GM23338 (cell line): ENCODE results near the gene LINGO4. TPM values are rescaled to one million over a fixed set of nuclear protein-coding genes. Genes with fewer than 3 reads are reported as not detected.

Experiments
- ATAC-seq: fragments of 200-7000 bp; cut with Tn5 transposase; 3 replicates; pipeline ENCODE4 v1.9.1; 2020
- DNase-seq: peaks from one replicate; pipeline ENCODE4 v3.0.0-alpha.2; 2015; ENCODE audit warnings: low spot score
- H2AFZ ChIP-seq: fragments of 200-600 bp; sonication (generic); 2 replicates; pipeline ENCODE4 v1.8.0; 2016; ENCODE audit warnings: antibody characterized with exemption, mild to moderate bottlenecking, moderate library complexity
- H3F3A ChIP-seq: fragments of 200-600 bp; sonication (generic); replicated peaks from 2 replicates; pipeline ENCODE4 v1.8.0; 2017; ENCODE audit warnings: antibody characterized with exemption, mixed run types, low read depth
- H3K27ac ChIP-seq: fragments of 200-600 bp; sonication (generic); 2 replicates; pipeline ENCODE4 v1.6.1; 2016; ENCODE audit warnings: low read depth
- H3K27me3 ChIP-seq: fragments of 200-600 bp; sonication (generic); 2 replicates; pipeline ENCODE4 v1.8.0; 2016; ENCODE audit warnings: mild to moderate bottlenecking, mixed run types, moderate library complexity; ENCODE audit not compliant: insufficient read depth
- H3K36me3 ChIP-seq: fragments of 200-600 bp; sonication (generic); 2 replicates; pipeline ENCODE4 v1.8.0; 2016; ENCODE audit warnings: mild to moderate bottlenecking; ENCODE audit not compliant: insufficient read depth
- H3K4me1 ChIP-seq: fragments of 200-600 bp; sonication (generic); 2 replicates; pipeline ENCODE4 v1.8.0; 2016; ENCODE audit warnings: mild to moderate bottlenecking, moderate library complexity; ENCODE audit not compliant: insufficient read depth
- H3K4me2 ChIP-seq: fragments of 200-600 bp; sonication (generic); 2 replicates; pipeline ENCODE4 v1.7.1; 2017; ENCODE audit warnings: mixed run types
- H3K4me3 ChIP-seq: fragments of 200-600 bp; sonication (generic); 2 replicates; pipeline ENCODE4 v1.6.1; 2016; ENCODE audit warnings: mixed run types
- H3K79me2 ChIP-seq: fragments of 200-600 bp; sonication (generic); replicated peaks from 2 replicates; pipeline ENCODE4 v1.8.0; 2017; ENCODE audit warnings: mild to moderate bottlenecking; ENCODE audit not compliant: insufficient read depth
- H3K9me2 ChIP-seq: fragments of 200-600 bp; sonication (generic); 2 replicates; pipeline ENCODE4 v1.8.0; 2017; ENCODE audit not compliant: insufficient read depth
- H4K20me1 ChIP-seq: fragments of 200-600 bp; sonication (generic); replicated peaks from 2 replicates; pipeline ENCODE4 v1.8.0; 2017; ENCODE audit warnings: mild to moderate bottlenecking; ENCODE audit not compliant: insufficient read depth
- H3K27ac Mint-ChIP-seq: 2 replicates; pipeline ENCODE4 v1.8.0; 2020; ENCODE audit warnings: inconsistent platforms, mild to moderate bottlenecking, moderate library complexity, mixed read lengths
- H3K27me3 Mint-ChIP-seq: 3 replicates; pipeline ENCODE4 v1.8.0; 2022; ENCODE audit warnings: low read depth, mild to moderate bottlenecking, moderate library complexity, mixed read lengths, inconsistent platforms; ENCODE audit not compliant: insufficient read depth, poor library complexity
- H3K36me3 Mint-ChIP-seq: 3 replicates; pipeline ENCODE4 v1.8.0; 2021; ENCODE audit warnings: low read depth, mild to moderate bottlenecking, inconsistent platforms, moderate library complexity, mixed read lengths
- H3K4me1 Mint-ChIP-seq: 3 replicates; pipeline ENCODE4 v1.8.0; 2020; ENCODE audit warnings: mild to moderate bottlenecking, inconsistent platforms, mixed read lengths
- H3K4me3 Mint-ChIP-seq: 3 replicates; pipeline ENCODE4 v1.8.0; 2021; ENCODE audit warnings: moderate library complexity, mild to moderate bottlenecking, inconsistent platforms, mixed read lengths
- H3K9me3 Mint-ChIP-seq: 3 replicates; pipeline ENCODE4 v1.8.0; 2020; ENCODE audit warnings: moderate library complexity, mild to moderate bottlenecking, inconsistent platforms, mixed read lengths
- EZH2 ChIP-seq: fragments of 200-600 bp; sonication (generic); IDR thresholded peaks from one replicate; pipeline ENCODE4 v1.8.0; 2017; ENCODE audit warnings: antibody characterized with exemption, mild to moderate bottlenecking, low read depth; ENCODE audit not compliant: unreplicated experiment
- JUNB ChIP-seq: IDR thresholded peaks from one replicate; pipeline ENCODE4 v1.6.1; 2016; ENCODE audit warnings: antibody characterized with exemption; ENCODE audit not compliant: unreplicated experiment
- NANOG ChIP-seq: IDR thresholded peaks from 2 replicates; pipeline ENCODE4 v1.6.1; 2016; ENCODE audit warnings: antibody characterized with exemption, borderline replicate concordance
- POLR2AphosphoS5 ChIP-seq: IDR thresholded peaks from 2 replicates; pipeline ENCODE4 v1.6.1; 2016; ENCODE audit warnings: antibody characterized with exemption, low read depth
- STAT1 ChIP-seq: IDR thresholded peaks from one replicate; pipeline ENCODE4 v1.6.1; 2016; ENCODE audit warnings: antibody characterized with exemption; ENCODE audit not compliant: unreplicated experiment
- ZNF114 ChIP-seq: fragments of 250-450 bp; sonication (Bioruptor Pico); IDR thresholded peaks from 2 replicates; pipeline ENCODE4 v1.5.0; 2020; ENCODE audit warnings: mild to moderate bottlenecking, moderate library complexity
- ZNF331 ChIP-seq: fragments of 250-450 bp; sonication (Bioruptor Pico); IDR thresholded peaks from 2 replicates; pipeline ENCODE4 v1.5.0; 2020; ENCODE audit warnings: low read depth, mild to moderate bottlenecking, moderate library complexity
- ZNF462 ChIP-seq: fragments of 250-450 bp; sonication (Bioruptor Pico); IDR thresholded peaks from 2 replicates; pipeline ENCODE4 v1.5.0; 2020; ENCODE audit warnings: mild to moderate bottlenecking, moderate library complexity
- polyA plus RNA-seq: library from polyadenylated mRNA; unstranded; fragments of >200 nt; fragmentation: Nextera tagmentation; extraction: Ambion mirVana; gene quantifications from 2 replicates; pipeline ENCODE4 v1.2.1, GENCODE V29; 2016
- total RNA-seq: library from RNA; depleted of rRNA; stranded (reverse); fragments of >200 nt; shearing (Covaris generic); gene quantifications from 2 replicates; pipeline ENCODE4 v1.2.3, GENCODE V29; 2014
- TF ChIP-seq, protein P1 (sequence below): IDR thresholded peaks from 2 replicates; pipeline ENCODE4 v1.6.1; 2016; ENCODE audit warnings: antibody characterized with exemption
- TF ChIP-seq, protein P2 (sequence below): IDR thresholded peaks from one replicate; pipeline ENCODE4 v1.6.1; 2018; ENCODE audit warnings: antibody characterized with exemption; ENCODE audit not compliant: unreplicated experiment

LINGO4 gene
- total and polyA plus RNA-seq, 2 experiments from 2014 or later, result not detected

- TF ChIP-seq EZH2 (no peak), ZNF462 (CRISPR knock-in tag) (no peak), NANOG (no peak), ZNF331 (CRISPR knock-in tag) (no peak), JUNB (no peak), ZNF114 (CRISPR knock-in tag) (no peak), POLR2AphosphoS5 (no peak), STAT1 (no peak)
- TF ChIP-seq, protein P1, sequence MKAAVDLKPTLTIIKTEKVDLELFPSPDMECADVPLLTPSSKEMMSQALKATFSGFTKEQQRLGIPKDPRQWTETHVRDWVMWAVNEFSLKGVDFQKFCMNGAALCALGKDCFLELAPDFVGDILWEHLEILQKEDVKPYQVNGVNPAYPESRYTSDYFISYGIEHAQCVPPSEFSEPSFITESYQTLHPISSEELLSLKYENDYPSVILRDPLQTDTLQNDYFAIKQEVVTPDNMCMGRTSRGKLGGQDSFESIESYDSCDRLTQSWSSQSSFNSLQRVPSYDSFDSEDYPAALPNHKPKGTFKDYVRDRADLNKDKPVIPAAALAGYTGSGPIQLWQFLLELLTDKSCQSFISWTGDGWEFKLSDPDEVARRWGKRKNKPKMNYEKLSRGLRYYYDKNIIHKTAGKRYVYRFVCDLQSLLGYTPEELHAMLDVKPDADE, result no peak
- TF ChIP-seq, protein P2, sequence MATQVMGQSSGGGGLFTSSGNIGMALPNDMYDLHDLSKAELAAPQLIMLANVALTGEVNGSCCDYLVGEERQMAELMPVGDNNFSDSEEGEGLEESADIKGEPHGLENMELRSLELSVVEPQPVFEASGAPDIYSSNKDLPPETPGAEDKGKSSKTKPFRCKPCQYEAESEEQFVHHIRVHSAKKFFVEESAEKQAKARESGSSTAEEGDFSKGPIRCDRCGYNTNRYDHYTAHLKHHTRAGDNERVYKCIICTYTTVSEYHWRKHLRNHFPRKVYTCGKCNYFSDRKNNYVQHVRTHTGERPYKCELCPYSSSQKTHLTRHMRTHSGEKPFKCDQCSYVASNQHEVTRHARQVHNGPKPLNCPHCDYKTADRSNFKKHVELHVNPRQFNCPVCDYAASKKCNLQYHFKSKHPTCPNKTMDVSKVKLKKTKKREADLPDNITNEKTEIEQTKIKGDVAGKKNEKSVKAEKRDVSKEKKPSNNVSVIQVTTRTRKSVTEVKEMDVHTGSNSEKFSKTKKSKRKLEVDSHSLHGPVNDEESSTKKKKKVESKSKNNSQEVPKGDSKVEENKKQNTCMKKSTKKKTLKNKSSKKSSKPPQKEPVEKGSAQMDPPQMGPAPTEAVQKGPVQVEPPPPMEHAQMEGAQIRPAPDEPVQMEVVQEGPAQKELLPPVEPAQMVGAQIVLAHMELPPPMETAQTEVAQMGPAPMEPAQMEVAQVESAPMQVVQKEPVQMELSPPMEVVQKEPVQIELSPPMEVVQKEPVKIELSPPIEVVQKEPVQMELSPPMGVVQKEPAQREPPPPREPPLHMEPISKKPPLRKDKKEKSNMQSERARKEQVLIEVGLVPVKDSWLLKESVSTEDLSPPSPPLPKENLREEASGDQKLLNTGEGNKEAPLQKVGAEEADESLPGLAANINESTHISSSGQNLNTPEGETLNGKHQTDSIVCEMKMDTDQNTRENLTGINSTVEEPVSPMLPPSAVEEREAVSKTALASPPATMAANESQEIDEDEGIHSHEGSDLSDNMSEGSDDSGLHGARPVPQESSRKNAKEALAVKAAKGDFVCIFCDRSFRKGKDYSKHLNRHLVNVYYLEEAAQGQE, result no peak
- DNase-seq, result no peak
- no peak for ATAC-seq
- Histone ChIP-seq H3K4me3 (peak overlapping the region; percentile 97), H4K20me1 (no peaks in the 10 kb centered on the region), H3K27me3 (no peaks in the 10 kb centered on the region), H3K27ac (peak overlapping the region; percentile 90), H3F3A (no peaks in the 10 kb centered on the region), H2AFZ (peak overlapping the region; percentile 90), H3K4me2 (peak overlapping the region; percentile 89), H3K79me2 (peaks cover 9% of the 10 kb centered on the region), H3K9me2 (no peaks in the 10 kb centered on the region), H3K4me1 (peaks cover 5% of the 10 kb centered on the region; the same call in 1 of the 2 replicates), H3K36me3 (peaks cover 23% of the 10 kb centered on the region)
- H3K4me3 Mint-ChIP-seq, result peak overlapping the region; percentile 80
- H3K27ac Mint-ChIP-seq, result peak overlapping the region; percentile 67
- H3K36me3 Mint-ChIP-seq, result peaks cover 32% of the 10 kb centered on the region
- no peaks in the 10 kb centered on the region for H3K27me3 Mint-ChIP-seq
- no peaks in the 10 kb centered on the region for H3K9me3 Mint-ChIP-seq
- H3K4me1 Mint-ChIP-seq, result peaks cover 7% of the 10 kb centered on the region
Measured at GRCh38 chr1:151763990-151764389, 41.2 kb downstream of the LINGO4 start.
